ENCODE data around the gene MARCHF3. TPM values are rescaled to one million over a fixed set of nuclear protein-coding genes. Genes with fewer than 3 reads are reported as not detected.
A peak's percentile ranks its signal among the peaks of the same experiment; 100 is the strongest.
"Not testable (repeated sequence)": the region's sequence is repeated elsewhere in the genome, so short reads cannot be mapped to it uniquely, and the experiment has no call there.

The MARCHF3 gene
- total and polyA plus RNA-seq, 7 donors = 4.4 to 31.8 (median 14.6) TPM

DNA sequence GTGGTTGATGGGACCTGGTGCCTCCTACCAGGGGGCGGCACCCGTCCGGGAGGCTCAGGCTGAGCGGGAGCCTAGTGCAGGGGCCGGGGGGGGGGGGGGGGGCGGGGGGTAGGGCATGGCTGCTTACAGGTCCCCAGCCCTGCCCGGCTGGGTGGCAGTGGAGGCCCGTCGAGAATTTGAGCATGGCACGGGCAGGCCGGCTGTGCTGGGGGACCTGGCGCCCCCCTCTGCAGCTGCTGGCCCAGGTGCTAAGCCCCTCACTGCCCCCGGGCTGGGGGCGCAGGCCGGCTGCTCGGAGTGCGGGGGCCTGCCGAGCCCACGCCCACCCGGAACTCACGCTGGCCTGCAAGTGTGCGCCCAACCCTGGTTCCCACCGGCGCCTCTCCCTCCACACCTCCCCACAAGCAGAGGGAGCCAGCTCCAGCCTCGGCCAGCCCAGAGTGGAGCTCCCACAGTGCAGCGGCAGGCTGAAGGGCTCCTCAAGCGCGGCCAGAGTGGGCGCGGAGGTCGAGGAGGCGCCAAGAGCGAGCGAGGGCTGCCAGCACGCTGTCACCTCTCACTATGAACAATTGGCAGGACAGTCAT lies 175.7 kb downstream of the MARCHF3 start:
- H3K4me1 ChIP-seq = peaks cover 0 to 28% (median 18%) of the 10 kb centered on the region in 4 donors
- no peak for DNase-seq
- WGBS, 2 donors = 94 to 95% methylated on average over 34 to 35 of the region's 35 CpGs
- no peak overlapping the region for H3K27ac ChIP-seq
- intact Hi-C loops (cut with DNase I) = loop anchor here (5.0 kb wide), 1 partner anchor 178 kb away; the partner anchor contains the start of gene MARCHF3
- no peaks in the 10 kb centered on the region for H3K36me3 ChIP-seq
- H3K4me3 ChIP-seq = no peak overlapping the region
- no peak for TF ChIP-seq POLR2AphosphoS5 (IDR thresholded peaks at IDR 0.05)
- no peak for TF ChIP-seq POLR2A (IDR thresholded peaks at IDR 0.05)
- TF ChIP-seq, protein P1, sequence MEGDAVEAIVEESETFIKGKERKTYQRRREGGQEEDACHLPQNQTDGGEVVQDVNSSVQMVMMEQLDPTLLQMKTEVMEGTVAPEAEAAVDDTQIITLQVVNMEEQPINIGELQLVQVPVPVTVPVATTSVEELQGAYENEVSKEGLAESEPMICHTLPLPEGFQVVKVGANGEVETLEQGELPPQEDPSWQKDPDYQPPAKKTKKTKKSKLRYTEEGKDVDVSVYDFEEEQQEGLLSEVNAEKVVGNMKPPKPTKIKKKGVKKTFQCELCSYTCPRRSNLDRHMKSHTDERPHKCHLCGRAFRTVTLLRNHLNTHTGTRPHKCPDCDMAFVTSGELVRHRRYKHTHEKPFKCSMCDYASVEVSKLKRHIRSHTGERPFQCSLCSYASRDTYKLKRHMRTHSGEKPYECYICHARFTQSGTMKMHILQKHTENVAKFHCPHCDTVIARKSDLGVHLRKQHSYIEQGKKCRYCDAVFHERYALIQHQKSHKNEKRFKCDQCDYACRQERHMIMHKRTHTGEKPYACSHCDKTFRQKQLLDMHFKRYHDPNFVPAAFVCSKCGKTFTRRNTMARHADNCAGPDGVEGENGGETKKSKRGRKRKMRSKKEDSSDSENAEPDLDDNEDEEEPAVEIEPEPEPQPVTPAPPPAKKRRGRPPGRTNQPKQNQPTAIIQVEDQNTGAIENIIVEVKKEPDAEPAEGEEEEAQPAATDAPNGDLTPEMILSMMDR (IDR thresholded peaks at IDR 0.05) = no peak
- no peak for TF ChIP-seq EP300 (IDR thresholded peaks at IDR 0.05)
- no peaks in the 10 kb centered on the region for H3K9me3 ChIP-seq
- no peaks in the 10 kb centered on the region for H3K27me3 ChIP-seq

DNA sequence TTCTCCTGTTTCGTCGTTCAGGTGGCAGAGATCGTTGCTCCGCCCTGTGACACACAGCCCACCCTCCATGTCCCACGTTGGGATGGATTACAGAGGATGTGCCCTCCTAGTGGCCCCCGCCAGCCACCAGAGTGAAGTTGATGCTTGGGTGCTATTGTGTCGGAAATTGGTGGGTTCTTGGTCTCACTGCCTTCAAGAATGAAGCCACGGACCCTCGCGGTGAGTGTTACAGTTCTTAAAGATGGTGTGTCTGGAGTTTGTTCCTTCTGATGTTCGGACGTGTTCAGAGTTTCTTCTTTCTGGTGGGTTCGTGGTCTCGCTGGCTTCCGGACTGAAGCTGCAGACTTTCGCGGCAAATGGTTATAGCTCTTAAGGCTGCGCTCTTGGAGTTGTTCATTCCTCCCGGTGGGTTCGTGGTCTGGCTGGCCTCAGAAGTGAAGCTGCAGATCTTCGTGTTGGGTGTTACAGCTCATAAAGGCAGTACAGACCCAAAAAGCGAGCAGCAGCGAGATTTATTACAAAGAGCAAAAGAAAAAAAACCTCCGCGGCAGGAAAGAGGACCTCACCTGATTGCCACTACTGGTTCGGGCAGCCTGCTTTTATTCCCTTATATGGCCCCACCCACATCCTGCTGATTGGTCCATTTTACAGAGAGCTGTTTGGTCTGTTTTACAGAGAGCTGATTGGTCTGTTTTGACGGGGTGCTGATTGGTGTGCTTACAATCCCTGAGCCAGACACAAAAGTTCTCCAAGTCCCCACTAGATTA lies 176.6 kb downstream of the MARCHF3 start:
- DNase-seq; H3K27ac ChIP-seq; intact Hi-C loops (cut with DNase I); H3K36me3 ChIP-seq; H3K27me3 ChIP-seq; H3K4me3 ChIP-seq; H3K9me3 ChIP-seq: not testable (repeated sequence)
- H3K4me1 ChIP-seq = peaks cover 0 to 33% (median 18%) of the 10 kb centered on the region in 4 donors
- 82 to 91% methylated on average over 27 of the region's 27 CpGs for whole genome bisulfite sequencing, 2 donors

DNA sequence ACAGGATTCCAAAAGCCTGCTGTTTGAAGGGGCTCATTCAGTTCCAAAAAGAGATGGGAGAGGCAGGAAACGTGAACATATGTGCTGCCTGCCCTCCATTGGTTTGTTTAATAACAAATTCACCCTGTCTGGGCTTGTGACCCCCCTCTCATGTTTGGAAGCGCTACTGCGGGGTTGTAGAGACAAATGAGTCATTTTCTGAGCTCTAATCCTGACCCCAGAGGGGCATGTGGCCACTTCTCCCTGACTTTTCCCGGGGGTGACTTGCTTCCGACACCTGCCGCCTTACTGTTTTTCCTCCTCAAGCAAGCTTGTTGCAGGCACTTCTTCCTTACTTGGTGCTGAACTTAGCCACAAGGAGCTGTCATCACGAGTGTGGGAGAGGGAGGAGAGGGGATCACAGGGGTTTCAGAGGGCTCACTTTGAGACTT lies 177.5 kb downstream of the MARCHF3 start:
- intact Hi-C loops (cut with DNase I) = no loop called here
- Histone ChIP-seq H3K4me3 (no peak overlapping the region), H3K27ac (peak overlapping the region in 2 of 4 donors; percentile 45 to 67), H3K9me3 (no peaks in the 10 kb centered on the region), H3K36me3 (no peaks in the 10 kb centered on the region), H3K27me3 (no peaks in the 10 kb centered on the region), H3K4me1 (peaks cover 0 to 24% (median 11%) of the 10 kb centered on the region in 4 donors)
- WGBS, 2 donors = 79 to 82% methylated on average over 7 of the region's 7 CpGs
- DNase-seq = no peak
- TF ChIP-seq EP300 (IDR thresholded peaks at IDR 0.05) = no peak

DNA sequence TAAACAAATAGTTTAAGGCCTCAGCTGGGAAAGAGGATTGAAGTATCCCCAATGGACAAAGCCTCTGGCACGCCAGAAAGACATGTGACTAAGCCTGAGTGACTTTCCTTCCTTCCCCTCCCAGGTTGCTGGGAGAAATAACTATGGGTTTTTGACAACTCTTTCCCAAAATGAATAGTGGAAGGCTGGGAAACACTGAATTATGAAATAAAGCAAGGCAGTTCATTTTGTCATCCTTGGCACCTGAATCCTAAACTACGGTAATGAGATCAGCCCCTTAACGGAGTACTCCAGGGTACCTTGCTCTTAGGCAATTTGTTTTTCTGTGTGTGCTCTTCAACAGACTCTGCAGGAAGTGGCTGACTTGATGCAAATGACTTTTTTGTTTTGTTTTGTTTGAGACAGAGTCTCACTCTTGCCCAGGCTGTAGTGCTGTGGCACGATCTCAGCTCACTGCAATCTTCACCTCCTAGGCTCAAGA lies 178.2 kb downstream of the MARCHF3 start:
- no peaks in the 10 kb centered on the region for H3K27me3 ChIP-seq
- peak overlapping the region; percentile 45 to 67 (median 48) for H3K27ac ChIP-seq
- 52 to 77% methylated on average over 4 of the region's 4 CpGs for WGBS, 2 donors
- no peak overlapping the region for H3K4me3 ChIP-seq
- TF ChIP-seq, protein P1 (IDR thresholded peaks at IDR 0.05) = no peak
- TF ChIP-seq POLR2AphosphoS5 (IDR thresholded peaks at IDR 0.05) = peak; percentile 26 to 55 (median 32)
- TF ChIP-seq EP300 (IDR thresholded peaks at IDR 0.05) = no peak
- peak; percentile 78 for DNase-seq
- H3K36me3 ChIP-seq = no peaks in the 10 kb centered on the region
- H3K9me3 ChIP-seq = no peaks in the 10 kb centered on the region
- H3K4me1 ChIP-seq = peaks cover 0 to 19% (median 5%) of the 10 kb centered on the region in 4 donors
- intact Hi-C loops (cut with DNase I) = no loop called here

DNA sequence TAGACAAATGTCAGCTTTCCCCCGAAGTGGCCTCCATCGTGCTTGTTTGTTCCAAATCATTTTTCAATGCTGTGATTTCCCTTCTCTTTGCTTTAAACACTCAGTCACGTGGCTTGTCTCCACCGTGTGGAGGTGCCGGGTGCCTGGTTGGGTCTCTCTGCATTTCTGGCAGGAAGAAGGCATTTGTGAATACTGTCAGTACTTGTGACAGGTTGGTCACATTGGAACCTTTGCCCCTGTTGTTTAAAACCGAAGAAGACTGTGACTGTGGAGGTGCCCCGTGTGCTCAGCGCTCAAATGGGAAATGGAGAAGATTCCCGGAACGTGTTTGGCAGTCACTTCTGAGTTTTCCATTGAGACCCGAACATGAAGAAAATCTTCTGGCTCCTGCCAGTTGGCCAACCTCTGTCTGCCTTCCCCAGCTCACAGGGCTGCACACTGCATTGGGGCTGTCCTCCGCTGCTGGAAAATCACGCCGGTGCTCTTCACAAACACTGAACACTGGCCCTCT lies 178.8 kb downstream of the MARCHF3 start:
- H3K36me3 ChIP-seq = no peaks in the 10 kb centered on the region
- no peaks in the 10 kb centered on the region for H3K9me3 ChIP-seq
- no peak overlapping the region for H3K4me3 ChIP-seq
- WGBS, 2 donors = 76 to 91% methylated on average over 14 of the region's 14 CpGs
- TF ChIP-seq EP300 (IDR thresholded peaks at IDR 0.05) = no peak
- TF ChIP-seq POLR2AphosphoS5 (IDR thresholded peaks at IDR 0.05) = no peak
- TF ChIP-seq POLR2A (IDR thresholded peaks at IDR 0.05) = no peak
- TF ChIP-seq, protein P1 (IDR thresholded peaks at IDR 0.05) = no peak
- no peaks in the 10 kb centered on the region for H3K27me3 ChIP-seq
- peaks cover 0 to 19% (median 5%) of the 10 kb centered on the region in 4 donors for H3K4me1 ChIP-seq
- intact Hi-C loops (cut with DNase I) = no loop called here
- peak; percentile 80 for DNase-seq
- H3K27ac ChIP-seq = peak overlapping the region; percentile 45 to 67 (median 48)
